Hepatocyte (in vitro differentiated cells): ENCODE data around the gene ABCB10.

Experiments
- CTCF ChIP-seq: fragments of 200-600 bp; sonication (generic); IDR thresholded peaks from 2 replicates; pipeline ENCODE4 v1.5.1; 2016; ENCODE audit warnings: antibody characterized with exemption, mild to moderate bottlenecking; ENCODE audit not compliant: poor library complexity
- EZH2 ChIP-seq: fragments of 200-600 bp; sonication (generic); IDR thresholded peaks from 2 replicates; pipeline ENCODE4 v1.6.1; 2016; ENCODE audit warnings: antibody characterized with exemption, mild to moderate bottlenecking, borderline replicate concordance
- EZH2phosphoT487 ChIP-seq: fragments of 200-600 bp; sonication (generic); IDR thresholded peaks from one replicate; pipeline ENCODE4 v1.6.1; 2018; ENCODE audit warnings: antibody characterized with exemption, mild to moderate bottlenecking, low read depth, moderate library complexity; ENCODE audit not compliant: unreplicated experiment, severe bottlenecking

GRCh38 chr1:229544587-229544986 is 13.9 kb downstream of the ABCB10 start:
- no peak for TF ChIP-seq EZH2phosphoT487
- no peak for TF ChIP-seq EZH2
- TF ChIP-seq CTCF = no peak
